ENCODE measurements around the gene SKAP1.
"Not testable (repeated sequence)": the region's sequence is repeated elsewhere in the genome, so short reads cannot be mapped to it uniquely, and the experiment has no call there.

Gene SKAP1

GRCh38 chr17:48328457-48328856 lies 101.6 kb downstream of the SKAP1 start:
- no peak for DNase-seq (ENCODE audit: low spot score)

- DNase-seq (ENCODE audit: low spot score) = no peak
Observed at GRCh38 chr17:48326310-48326709, 103.7 kb downstream of the SKAP1 start.

GRCh38 chr17:48322060-48322459 lies 108.0 kb downstream of the SKAP1 start:
- DNase-seq (ENCODE audit: low spot score) = no peak

GRCh38 chr17:48317732-48318131 lies 112.3 kb downstream of the SKAP1 start:
- no peak for DNase-seq (ENCODE audit: low spot score)

GRCh38 chr17:48314716-48315115 lies 115.3 kb downstream of the SKAP1 start:
- no peak for DNase-seq (ENCODE audit: low spot score)

GRCh38 chr17:48313096-48313755 lies 116.8 kb downstream of the SKAP1 start:
- DNase-seq (ENCODE audit: low spot score) = no peak

GRCh38 chr17:48311324-48311723 lies 118.7 kb downstream of the SKAP1 start:
- DNase-seq (ENCODE audit: low spot score) = no peak

- no peak for DNase-seq (ENCODE audit: low spot score)
Observed at GRCh38 chr17:48310748-48311213, 119.2 kb downstream of the SKAP1 start.

- no peak for DNase-seq (ENCODE audit: low spot score)
Observed at GRCh38 chr17:48308581-48308980, 121.4 kb downstream of the SKAP1 start.

GRCh38 chr17:48307814-48308411 lies 122.1 kb downstream of the SKAP1 start:
- peak; percentile 36 for DNase-seq (ENCODE audit: low spot score)

GRCh38 chr17:48307255-48307654 lies 122.8 kb downstream of the SKAP1 start:
- no peak for DNase-seq (ENCODE audit: low spot score)

GRCh38 chr17:48301002-48301401 lies 129.0 kb downstream of the SKAP1 start:
- no peak for DNase-seq (ENCODE audit: low spot score)

- DNase-seq (ENCODE audit: low spot score) = no peak
Observed at GRCh38 chr17:48299760-48300159, 130.3 kb downstream of the SKAP1 start.

- DNase-seq (ENCODE audit: low spot score) = no peak
Observed at GRCh38 chr17:48297825-48298224, 132.2 kb downstream of the SKAP1 start.

GRCh38 chr17:48296453-48296852 lies 133.6 kb downstream of the SKAP1 start:
- no peak for DNase-seq (ENCODE audit: low spot score)

- DNase-seq (ENCODE audit: low spot score) = no peak
Observed at GRCh38 chr17:48295362-48296288, 134.4 kb downstream of the SKAP1 start.

GRCh38 chr17:48294806-48295361 lies 135.1 kb downstream of the SKAP1 start:
- DNase-seq (ENCODE audit: low spot score) = no peak

- DNase-seq (ENCODE audit: low spot score) = no peak
Observed at GRCh38 chr17:48294020-48294805, 135.8 kb downstream of the SKAP1 start.

GRCh38 chr17:48293319-48294019 lies 136.5 kb downstream of the SKAP1 start:
- no peak for DNase-seq (ENCODE audit: low spot score)

- DNase-seq (ENCODE audit: low spot score) = no peak
Observed at GRCh38 chr17:48290378-48290777, 139.6 kb downstream of the SKAP1 start.

- DNase-seq (ENCODE audit: low spot score) = not testable (repeated sequence)
Observed at GRCh38 chr17:48286917-48287316, 143.1 kb downstream of the SKAP1 start.

Data from HuH-7 (cell line).